ENCODE data around the gene APPBP2. TPM values are rescaled to one million over a fixed set of nuclear protein-coding genes. Genes with fewer than 3 reads are reported as not detected.
"Not testable (repeated sequence)": the region's sequence is repeated elsewhere in the genome, so short reads cannot be mapped to it uniquely, and the experiment has no call there.

Gene APPBP2
- polyA plus RNA-seq, 1 donor (not counting 4 experiments of a cell fraction or from before 2014, with no cell fraction given) = 21.1 TPM

DNA sequence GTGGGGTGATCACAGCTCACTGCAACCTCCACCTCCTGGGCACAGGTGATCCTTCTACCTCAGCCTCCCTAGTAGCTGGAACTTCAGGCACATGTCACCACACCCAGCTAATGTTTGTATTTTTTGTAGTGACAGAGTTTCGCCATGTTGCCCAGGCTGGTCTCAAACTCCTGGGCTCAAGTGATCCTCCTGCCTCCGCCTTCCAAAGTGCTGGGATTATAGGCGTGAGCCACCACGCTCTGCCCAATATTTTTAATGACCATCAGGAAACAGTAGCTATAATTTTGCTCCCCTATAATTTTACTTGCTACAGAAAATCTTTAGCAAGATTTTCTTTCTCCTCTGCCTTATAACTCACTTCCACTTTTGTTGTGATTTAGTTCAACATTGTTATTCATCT is 29.7 kb upstream of the APPBP2 start:
- no peaks in the 10 kb centered on the region for H3K79me2 ChIP-seq (ENCODE audit: control insufficient read depth, insufficient read depth, low read length)
- dilution Hi-C loops (cut with MboI; ENCODE audit: extremely low pct_ligation_motif_present, low sequenced_read_pairs) = no loop called here
- no peak overlapping the region for H3K4me2 ChIP-seq (ENCODE audit: control insufficient read depth, extremely low read depth, insufficient read depth, low read depth, low read length)
- no peaks in the 10 kb centered on the region for H3K4me1 ChIP-seq (ENCODE audit: control insufficient read depth, extremely low read depth, insufficient read depth, low read length)
- no peak overlapping the region for H2AFZ ChIP-seq (ENCODE audit: control insufficient read depth, low read length)
- TF ChIP-seq, protein P1, sequence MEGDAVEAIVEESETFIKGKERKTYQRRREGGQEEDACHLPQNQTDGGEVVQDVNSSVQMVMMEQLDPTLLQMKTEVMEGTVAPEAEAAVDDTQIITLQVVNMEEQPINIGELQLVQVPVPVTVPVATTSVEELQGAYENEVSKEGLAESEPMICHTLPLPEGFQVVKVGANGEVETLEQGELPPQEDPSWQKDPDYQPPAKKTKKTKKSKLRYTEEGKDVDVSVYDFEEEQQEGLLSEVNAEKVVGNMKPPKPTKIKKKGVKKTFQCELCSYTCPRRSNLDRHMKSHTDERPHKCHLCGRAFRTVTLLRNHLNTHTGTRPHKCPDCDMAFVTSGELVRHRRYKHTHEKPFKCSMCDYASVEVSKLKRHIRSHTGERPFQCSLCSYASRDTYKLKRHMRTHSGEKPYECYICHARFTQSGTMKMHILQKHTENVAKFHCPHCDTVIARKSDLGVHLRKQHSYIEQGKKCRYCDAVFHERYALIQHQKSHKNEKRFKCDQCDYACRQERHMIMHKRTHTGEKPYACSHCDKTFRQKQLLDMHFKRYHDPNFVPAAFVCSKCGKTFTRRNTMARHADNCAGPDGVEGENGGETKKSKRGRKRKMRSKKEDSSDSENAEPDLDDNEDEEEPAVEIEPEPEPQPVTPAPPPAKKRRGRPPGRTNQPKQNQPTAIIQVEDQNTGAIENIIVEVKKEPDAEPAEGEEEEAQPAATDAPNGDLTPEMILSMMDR (optimal IDR thresholded peaks at IDR 0.05 in 1 of 3, IDR thresholded peaks at IDR 0.05 in 1 of 3, conservative IDR thresholded peaks at IDR 0.05 in 1 of 3; ENCODE audit: extremely low read depth in 1 of 3, insufficient read depth in 2 of 3, low read length in 3 of 3) = no peak
- no peak for FAIRE-seq
- H4K20me1 ChIP-seq (ENCODE audit: control insufficient read depth, extremely low read depth, insufficient read depth, low read length) = no peaks in the 10 kb centered on the region
- no peaks in the 10 kb centered on the region for H3K9me1 ChIP-seq (ENCODE audit: control insufficient read depth, extremely low read depth, insufficient read depth, low read length)
- no peaks in the 10 kb centered on the region for H3K36me3 ChIP-seq (ENCODE audit: control insufficient read depth in 2 of 2, extremely low read depth in 1 of 2, insufficient read depth in 2 of 2, low read length in 2 of 2)
- no peaks in the 10 kb centered on the region for H3K27me3 ChIP-seq (ENCODE audit: control insufficient read depth, extremely low read depth, insufficient read depth, low read length)
- no peak overlapping the region for H3K27ac ChIP-seq (ENCODE audit: control insufficient read depth, insufficient read depth, low read length)
- DNase-seq (ENCODE audit: low read depth, low spot score) = no peak
- H3K9me3 ChIP-seq (ENCODE audit: control insufficient read depth, low read depth, low read length) = no peaks in the 10 kb centered on the region
- H3K4me3 ChIP-seq (ENCODE audit: control insufficient read depth in 2 of 3, extremely low read depth in 1 of 3, insufficient read depth in 2 of 3, low read depth in 1 of 3, low read length in 3 of 3) = no peak overlapping the region
- H3K9ac ChIP-seq (ENCODE audit: control insufficient read depth, extremely low read depth, insufficient read depth, low read length) = no peak overlapping the region

DNA sequence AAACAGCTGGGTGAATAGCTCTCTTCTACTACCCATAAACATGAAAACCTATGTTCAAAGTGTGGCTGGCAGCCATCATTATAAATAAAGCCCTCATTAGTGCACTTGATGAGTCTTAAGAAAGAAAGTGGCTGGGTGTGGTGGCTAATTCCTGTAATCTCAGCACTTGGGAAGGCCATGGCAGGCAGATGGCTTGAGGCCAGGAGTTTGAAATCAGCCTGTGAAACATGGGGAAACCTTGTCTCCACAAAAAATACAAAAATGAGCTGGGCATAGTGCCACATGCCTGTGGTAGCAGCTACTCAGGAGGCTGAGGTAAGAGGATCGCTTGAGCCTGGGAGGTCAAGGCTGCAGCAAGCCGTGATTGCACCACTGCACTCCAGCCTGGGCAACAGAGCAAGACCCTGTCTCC is 28.3 kb upstream of the APPBP2 start:
- H3K9ac ChIP-seq (ENCODE audit: control insufficient read depth, extremely low read depth, insufficient read depth, low read length) = no peak overlapping the region
- H3K27ac ChIP-seq (ENCODE audit: control insufficient read depth, insufficient read depth, low read length) = no peak overlapping the region
- no peak for TF ChIP-seq EZH2 (IDR thresholded peaks at IDR 0.05; ENCODE audit: low read length)
- TF ChIP-seq, protein P1 (optimal IDR thresholded peaks at IDR 0.05 in 1 of 3, IDR thresholded peaks at IDR 0.05 in 1 of 3, conservative IDR thresholded peaks at IDR 0.05 in 1 of 3; ENCODE audit: extremely low read depth in 1 of 3, insufficient read depth in 2 of 3, low read length in 3 of 3) = no peak
- no peak for FAIRE-seq
- no peak overlapping the region for H2AFZ ChIP-seq (ENCODE audit: control insufficient read depth, low read length)
- no peaks in the 10 kb centered on the region for H4K20me1 ChIP-seq (ENCODE audit: control insufficient read depth, extremely low read depth, insufficient read depth, low read length)
- H3K9me1 ChIP-seq (ENCODE audit: control insufficient read depth, extremely low read depth, insufficient read depth, low read length) = no peaks in the 10 kb centered on the region
- no peak for DNase-seq (ENCODE audit: low read depth, low spot score)
- no peaks in the 10 kb centered on the region for H3K36me3 ChIP-seq (ENCODE audit: control insufficient read depth in 2 of 2, extremely low read depth in 1 of 2, insufficient read depth in 2 of 2, low read length in 2 of 2)
- H3K79me2 ChIP-seq (ENCODE audit: control insufficient read depth, insufficient read depth, low read length) = no peaks in the 10 kb centered on the region
- no peak overlapping the region for H3K4me3 ChIP-seq (ENCODE audit: control insufficient read depth in 2 of 3, extremely low read depth in 1 of 3, insufficient read depth in 2 of 3, low read depth in 1 of 3, low read length in 3 of 3)
- dilution Hi-C loops (cut with MboI; ENCODE audit: extremely low pct_ligation_motif_present, low sequenced_read_pairs) = no loop called here
- H3K4me1 ChIP-seq (ENCODE audit: control insufficient read depth, extremely low read depth, insufficient read depth, low read length) = no peaks in the 10 kb centered on the region
- H3K27me3 ChIP-seq (ENCODE audit: control insufficient read depth, extremely low read depth, insufficient read depth, low read length) = no peaks in the 10 kb centered on the region
- H3K4me2 ChIP-seq (ENCODE audit: control insufficient read depth, extremely low read depth, insufficient read depth, low read depth, low read length) = no peak overlapping the region
- no peaks in the 10 kb centered on the region for H3K9me3 ChIP-seq (ENCODE audit: control insufficient read depth, low read depth, low read length)

DNA sequence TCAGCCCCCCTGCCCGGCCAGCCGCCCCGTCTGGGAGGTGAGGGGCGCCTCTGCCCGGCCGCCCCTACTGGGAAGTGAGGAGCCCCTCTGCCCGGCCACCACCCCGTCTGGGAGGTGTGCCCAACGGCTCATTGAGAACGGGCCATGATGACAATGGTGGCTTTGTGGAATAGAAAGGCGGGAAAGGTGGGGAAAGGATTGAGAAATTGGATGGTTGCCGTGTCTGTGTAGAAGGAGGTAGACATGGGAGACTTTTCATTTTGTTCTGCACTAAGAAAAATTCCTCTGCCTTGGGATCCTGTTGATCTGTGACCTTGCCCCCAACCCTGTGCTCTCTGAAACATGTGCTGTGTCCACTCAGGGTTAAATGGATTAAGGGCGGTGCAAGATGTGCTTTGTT is 26.2 kb upstream of the APPBP2 start:
- H3K27me3 ChIP-seq (ENCODE audit: control insufficient read depth, extremely low read depth, insufficient read depth, low read length); DNase-seq (ENCODE audit: low read depth, low spot score); H3K9ac ChIP-seq (ENCODE audit: control insufficient read depth, extremely low read depth, insufficient read depth, low read length); H3K4me1 ChIP-seq (ENCODE audit: control insufficient read depth, extremely low read depth, insufficient read depth, low read length); H3K9me1 ChIP-seq (ENCODE audit: control insufficient read depth, extremely low read depth, insufficient read depth, low read length); H3K4me3 ChIP-seq (ENCODE audit: control insufficient read depth in 2 of 3, extremely low read depth in 1 of 3, insufficient read depth in 2 of 3, low read depth in 1 of 3, low read length in 3 of 3); H3K79me2 ChIP-seq (ENCODE audit: control insufficient read depth, insufficient read depth, low read length); H3K27ac ChIP-seq (ENCODE audit: control insufficient read depth, insufficient read depth, low read length); H3K9me3 ChIP-seq (ENCODE audit: control insufficient read depth, low read depth, low read length); H3K36me3 ChIP-seq (ENCODE audit: control insufficient read depth in 2 of 2, extremely low read depth in 1 of 2, insufficient read depth in 2 of 2, low read length in 2 of 2); H3K4me2 ChIP-seq (ENCODE audit: control insufficient read depth, extremely low read depth, insufficient read depth, low read depth, low read length); H2AFZ ChIP-seq (ENCODE audit: control insufficient read depth, low read length); dilution Hi-C loops (cut with MboI; ENCODE audit: extremely low pct_ligation_motif_present, low sequenced_read_pairs); FAIRE-seq; H4K20me1 ChIP-seq (ENCODE audit: control insufficient read depth, extremely low read depth, insufficient read depth, low read length): not testable (repeated sequence)

Data from keratinocyte (primary cell).